Prostate gland (tissue), 2 donors: Measurements from ENCODE around the gene COL5A1.

Source experiments
- POLR2A ChIP-seq: fragments of 450-650 bp; IDR thresholded peaks from one replicate; pipeline ENCODE4 v1.6.1; 2016; ENCODE audit warnings: antibody characterized with exemption, mild to moderate bottlenecking
- POLR2AphosphoS5 ChIP-seq: sonication (generic); formaldehyde crosslinking; IDR thresholded peaks from one replicate; pipeline ENCODE4 v1.6.1; 2017; ENCODE audit warnings: antibody characterized with exemption
- TF ChIP-seq, protein P1 (sequence below), 4 experiments: fragments of 200-600 bp in 2 of 4; fragments of 450-650 bp in 2 of 4; sonication (generic) in 2 of 4; IDR thresholded peaks; 1 replicate in 3 of 4; 2 replicates in 1 of 4; pipeline ENCODE4 v1.5.1; 2016 to 2019; ENCODE audit warnings: antibody characterized with exemption in 4 of 4, mild to moderate bottlenecking in 2 of 4, moderate library complexity in 2 of 4

DNA sequence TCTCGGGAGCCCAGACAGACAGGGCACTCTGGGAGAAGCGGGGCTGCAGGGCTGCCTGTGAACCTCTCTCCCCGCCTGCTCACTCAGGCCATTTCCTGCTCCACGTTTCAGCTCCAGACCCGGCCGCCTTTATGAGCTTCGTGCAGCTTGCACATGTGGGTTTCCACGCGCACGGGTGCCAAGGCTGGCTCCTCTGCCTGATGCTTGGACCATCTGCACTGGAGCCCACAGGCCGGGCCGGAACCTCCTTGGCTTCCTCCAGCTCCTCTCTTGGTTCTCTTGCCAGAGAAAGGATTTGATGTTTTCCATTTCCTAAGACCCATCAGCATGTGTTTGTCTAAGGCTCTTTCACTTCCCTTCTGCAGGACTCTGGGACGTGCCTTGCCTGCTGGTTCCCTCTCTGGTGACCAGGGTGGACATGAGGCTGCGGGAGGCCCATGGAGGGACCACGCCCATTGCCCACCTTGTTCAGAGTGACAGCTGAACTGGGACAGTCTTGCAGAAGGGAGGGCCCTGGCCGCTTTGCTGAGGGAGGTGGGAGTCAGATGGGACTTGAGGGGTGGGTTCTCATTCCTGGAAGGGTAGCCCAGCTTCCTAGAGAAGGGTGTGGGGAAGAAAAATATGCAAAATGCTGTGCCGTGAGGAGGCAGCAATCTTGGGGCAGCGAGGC, 23.3 kb upstream of the COL5A1 start:
- TF ChIP-seq, protein P1, sequence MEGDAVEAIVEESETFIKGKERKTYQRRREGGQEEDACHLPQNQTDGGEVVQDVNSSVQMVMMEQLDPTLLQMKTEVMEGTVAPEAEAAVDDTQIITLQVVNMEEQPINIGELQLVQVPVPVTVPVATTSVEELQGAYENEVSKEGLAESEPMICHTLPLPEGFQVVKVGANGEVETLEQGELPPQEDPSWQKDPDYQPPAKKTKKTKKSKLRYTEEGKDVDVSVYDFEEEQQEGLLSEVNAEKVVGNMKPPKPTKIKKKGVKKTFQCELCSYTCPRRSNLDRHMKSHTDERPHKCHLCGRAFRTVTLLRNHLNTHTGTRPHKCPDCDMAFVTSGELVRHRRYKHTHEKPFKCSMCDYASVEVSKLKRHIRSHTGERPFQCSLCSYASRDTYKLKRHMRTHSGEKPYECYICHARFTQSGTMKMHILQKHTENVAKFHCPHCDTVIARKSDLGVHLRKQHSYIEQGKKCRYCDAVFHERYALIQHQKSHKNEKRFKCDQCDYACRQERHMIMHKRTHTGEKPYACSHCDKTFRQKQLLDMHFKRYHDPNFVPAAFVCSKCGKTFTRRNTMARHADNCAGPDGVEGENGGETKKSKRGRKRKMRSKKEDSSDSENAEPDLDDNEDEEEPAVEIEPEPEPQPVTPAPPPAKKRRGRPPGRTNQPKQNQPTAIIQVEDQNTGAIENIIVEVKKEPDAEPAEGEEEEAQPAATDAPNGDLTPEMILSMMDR (IDR thresholded peaks at IDR 0.05): no peak
- TF ChIP-seq POLR2A: no peak
- no peak for TF ChIP-seq POLR2AphosphoS5
